Natural killer cell treated with Interleukin-12 subunit alpha and Interleukin-12 subunit beta and Interleukin-15 and Interleukin-18, amount 100 ng/mL, for 72 hours (primary cell): ENCODE measurements around the gene STK32C. TPM values are rescaled to one million over a fixed set of nuclear protein-coding genes. Genes with fewer than 3 reads are reported as not detected.
A peak's percentile ranks its signal among the peaks of the same experiment; 100 is the strongest.
"Not testable (repeated sequence)": the region's sequence is repeated elsewhere in the genome, so short reads cannot be mapped to it uniquely, and the experiment has no call there.

Source experiments
- ATAC-seq, 2 donors: fragments of 150-1000 bp; cut with Tn5 transposase in 1 of 2; sonication (Bioruptor Pico), chemical (Tn5 transposase) in 1 of 2; 2 replicates each; pipeline ENCODE4 v1.10.0; 2021
- DNase-seq: peaks from one replicate; pipeline ENCODE4 v3.0.0; 2022; ENCODE audit warnings: low spot score
- H3K27ac Mint-ChIP-seq, 2 donors: 1 replicate in 1 of 2; 2 replicates in 1 of 2; pipeline ENCODE4 v1.8.0; 2022; ENCODE audit warnings: mixed read lengths in 2 of 2, mild to moderate bottlenecking in 1 of 2, moderate library complexity in 1 of 2
- H3K27me3 Mint-ChIP-seq, 2 donors: 1 replicate in 1 of 2; 2 replicates in 1 of 2; pipeline ENCODE4 v1.8.0; 2022; ENCODE audit warnings: mixed read lengths in 2 of 2
- H3K36me3 Mint-ChIP-seq: one replicate; pipeline ENCODE4 v1.8.0; 2022; ENCODE audit warnings: mixed read lengths
- H3K4me1 Mint-ChIP-seq, 2 donors: 1 replicate in 1 of 2; 2 replicates in 1 of 2; pipeline ENCODE4 v1.8.0; 2022; ENCODE audit warnings: low read depth in 2 of 2, mixed read lengths in 2 of 2, mild to moderate bottlenecking in 1 of 2
- H3K4me3 Mint-ChIP-seq: one replicate; pipeline ENCODE4 v1.8.0; 2022; ENCODE audit warnings: mixed read lengths
- H3K9me3 Mint-ChIP-seq: 2 replicates; pipeline ENCODE4 v1.8.0; 2022; ENCODE audit warnings: mixed read lengths
- total RNA-seq, 2 donors: library from RNA; stranded (reverse); gene quantifications; one replicate each; pipeline ENCODE4 v1.2.3, GENCODE V29; 2022

STK32C gene
- total RNA-seq, 2 donors from 2014 or later = 29.2 to 34.6 TPM

DNA sequence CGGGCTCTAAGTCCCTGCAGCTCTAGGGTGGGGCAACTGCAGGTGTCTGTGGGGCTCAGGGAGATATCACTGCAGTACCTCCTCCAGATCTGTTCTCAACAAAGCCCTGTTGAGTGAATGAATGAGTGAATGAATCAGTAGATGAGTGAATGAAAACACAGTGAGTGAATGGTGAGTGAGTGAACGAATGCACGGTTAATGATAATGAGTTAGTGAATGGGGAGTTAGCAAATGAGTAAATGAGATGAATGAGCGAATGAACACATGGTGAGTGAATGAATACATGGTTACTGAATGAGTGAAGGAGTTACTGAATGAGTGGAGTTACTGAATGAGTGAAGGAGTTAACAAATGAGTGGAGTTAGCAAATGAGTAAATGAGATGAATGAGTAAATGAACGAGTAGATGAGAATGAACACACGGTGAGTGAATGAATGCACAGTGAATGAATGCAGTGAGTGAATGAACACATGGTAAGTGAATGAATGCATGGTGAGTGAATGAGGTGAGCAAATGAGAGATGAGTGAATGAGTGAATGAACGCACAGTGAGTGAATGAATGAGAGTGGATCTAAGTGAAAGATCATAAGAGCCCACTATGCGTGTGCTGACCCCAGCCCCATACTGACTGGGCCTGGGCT, 34.3 kb downstream of the STK32C start:
- Mint-ChIP-seq H3K36me3 (no peaks in the 10 kb centered on the region), H3K9me3 (no peaks in the 10 kb centered on the region), H3K27me3 (no peaks in the 10 kb centered on the region), H3K4me1 (peaks cover 13 to 15% of the 10 kb centered on the region in 2 donors), H3K4me3 (no peak overlapping the region), H3K27ac (no peak overlapping the region)
- no peak for ATAC-seq
- no peak for DNase-seq

DNA sequence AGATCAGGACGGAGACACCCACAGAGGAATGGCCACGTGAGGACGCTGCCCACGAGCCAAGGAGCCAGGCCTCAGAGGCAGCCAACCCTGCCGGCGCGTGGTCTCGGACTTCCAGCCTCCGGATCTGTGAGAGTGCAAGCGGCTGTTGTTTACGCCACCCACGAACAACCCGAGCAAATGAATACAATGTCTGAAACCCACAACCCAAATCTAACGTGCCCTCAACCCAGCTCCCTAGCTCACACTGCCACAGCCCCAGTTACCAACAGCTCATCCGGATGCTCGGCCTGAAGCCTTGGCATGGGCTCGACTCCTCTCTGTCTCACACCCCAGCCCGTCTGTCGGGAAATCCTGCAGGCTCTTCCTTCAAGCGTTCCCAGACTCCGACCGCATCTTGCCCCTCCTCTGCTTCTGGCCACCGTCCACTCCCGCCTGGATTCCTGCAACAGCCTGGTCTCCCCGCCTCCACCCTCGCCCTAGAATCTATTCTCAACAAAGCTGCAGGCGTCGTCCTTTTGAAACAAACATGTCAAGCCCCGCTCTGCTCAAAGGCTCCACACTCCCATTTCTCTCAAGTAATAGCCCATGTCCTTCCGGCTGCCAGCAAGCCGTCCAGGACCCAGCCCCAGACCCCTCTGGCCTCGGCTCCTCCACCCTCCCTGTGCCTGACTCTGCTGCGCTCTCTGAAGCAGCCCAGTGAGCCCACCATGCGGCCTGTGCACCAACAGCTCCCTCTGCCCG, 35.3 kb downstream of the STK32C start:
- H3K36me3 Mint-ChIP-seq = no peaks in the 10 kb centered on the region
- peaks cover 22 to 23% of the 10 kb centered on the region in 2 donors for H3K4me1 Mint-ChIP-seq
- no peak overlapping the region for H3K27ac Mint-ChIP-seq
- no peak overlapping the region for H3K4me3 Mint-ChIP-seq
- no peaks in the 10 kb centered on the region for H3K9me3 Mint-ChIP-seq
- ATAC-seq (peak in 1 of 2 donors; percentile 12), DNase-seq (no peak)
- no peaks in the 10 kb centered on the region for H3K27me3 Mint-ChIP-seq

DNA sequence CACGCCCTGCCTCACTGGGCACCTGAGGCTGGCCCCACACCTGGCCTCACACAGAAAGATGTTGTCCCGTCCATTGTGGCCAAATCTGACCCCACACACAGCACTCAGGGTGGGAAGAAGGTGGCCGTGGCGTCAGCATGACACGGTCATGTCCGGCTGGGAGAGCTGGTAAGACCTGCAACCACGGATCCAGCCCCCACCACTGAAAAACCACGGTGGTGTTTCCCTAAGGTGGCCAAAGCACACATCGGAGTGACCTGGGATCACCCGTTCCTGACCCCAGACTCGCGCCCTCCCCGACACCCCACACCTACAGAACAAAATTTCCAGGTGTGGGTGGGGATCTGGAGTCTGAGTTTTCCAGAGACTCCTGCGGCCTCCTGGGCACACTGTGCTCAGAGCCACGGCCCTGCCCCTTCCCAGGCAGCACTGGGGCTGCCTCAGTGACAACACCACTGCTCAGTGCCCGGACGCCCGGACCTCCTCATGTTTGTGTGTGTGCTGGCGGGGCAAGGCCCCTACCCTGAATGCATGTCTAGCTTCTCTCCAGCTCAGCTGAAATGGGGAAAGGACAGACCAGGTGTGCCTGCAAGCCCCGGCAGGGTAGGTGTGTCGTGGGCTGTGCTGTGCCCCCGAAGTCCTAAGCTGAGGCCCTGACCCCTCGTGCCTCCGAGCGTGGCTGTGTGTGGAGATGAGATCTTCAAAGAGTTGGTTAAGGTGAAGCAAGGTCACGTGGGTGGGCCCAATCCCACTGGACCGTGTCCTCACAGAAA, 36.1 kb downstream of the STK32C start:
- DNase-seq (no peak), ATAC-seq (no peak)
- H3K27me3 Mint-ChIP-seq = no peaks in the 10 kb centered on the region
- H3K4me1 Mint-ChIP-seq = peaks cover 24 to 25% of the 10 kb centered on the region in 2 donors
- H3K27ac Mint-ChIP-seq = no peak overlapping the region
- no peaks in the 10 kb centered on the region for H3K9me3 Mint-ChIP-seq
- H3K36me3 Mint-ChIP-seq = no peaks in the 10 kb centered on the region
- no peak overlapping the region for H3K4me3 Mint-ChIP-seq

DNA sequence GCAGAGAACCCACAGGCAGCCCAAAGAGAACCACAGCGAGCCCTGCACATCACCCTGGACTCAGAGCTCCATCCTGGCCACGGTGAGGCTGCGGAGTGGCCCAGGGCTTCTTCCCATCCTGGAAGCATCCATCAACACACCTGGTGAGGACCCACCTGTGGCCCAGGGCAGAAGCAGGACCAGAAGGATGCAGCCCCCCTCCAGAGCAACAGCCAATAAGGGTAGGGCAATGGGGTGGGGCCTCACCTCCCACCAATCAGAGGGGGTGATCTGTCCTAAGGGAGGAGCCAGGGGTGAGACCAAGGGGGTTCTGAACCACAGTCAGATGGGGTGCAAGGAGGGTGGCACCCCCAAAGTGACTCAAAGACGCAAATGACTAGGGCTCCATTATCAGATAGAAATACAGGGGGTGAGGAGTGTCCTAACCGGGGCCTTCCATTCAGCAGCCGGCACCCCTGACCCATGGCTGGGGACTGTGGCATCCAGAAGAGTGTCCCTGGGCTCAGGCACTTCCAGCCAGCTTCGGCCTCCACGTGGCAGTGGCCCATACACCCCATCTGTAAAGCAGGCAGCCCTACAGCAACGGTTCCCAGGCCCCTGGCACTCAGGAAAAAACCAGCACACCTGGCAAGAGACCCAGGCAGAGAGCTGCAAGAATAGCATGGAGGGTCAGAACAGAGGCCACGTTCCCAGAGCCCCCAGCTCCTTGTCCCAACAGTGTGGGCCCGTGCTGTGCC, 36.9 kb downstream of the STK32C start:
- ATAC-seq = no peak
- peaks cover 25 to 29% of the 10 kb centered on the region in 2 donors for H3K4me1 Mint-ChIP-seq

DNA sequence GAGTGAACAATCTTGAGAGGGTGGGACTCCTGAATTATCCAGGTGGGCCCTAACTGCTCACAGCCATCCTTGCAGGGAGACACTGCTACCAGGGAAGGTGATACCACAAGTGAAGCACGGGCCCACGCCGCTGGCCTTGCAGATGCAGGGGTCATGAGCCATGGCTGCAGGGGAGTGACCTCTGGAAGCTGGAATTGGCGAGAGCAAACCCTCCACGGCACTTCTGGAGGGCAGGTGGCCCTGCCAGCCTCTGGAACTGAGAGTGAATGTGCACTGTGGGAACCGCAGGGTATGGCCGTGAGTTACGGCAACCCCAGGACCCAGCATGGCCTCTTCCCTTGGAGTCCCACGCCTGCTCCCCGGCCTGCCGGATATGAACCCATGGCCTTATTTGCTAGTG, 37.5 kb downstream of the STK32C start:
- Mint-ChIP-seq H3K36me3 (no peaks in the 10 kb centered on the region), H3K4me1 (peaks cover 25 to 31% of the 10 kb centered on the region in 2 donors), H3K4me3 (no peak overlapping the region), H3K27me3 (no peaks in the 10 kb centered on the region), H3K27ac (no peak overlapping the region), H3K9me3 (no peaks in the 10 kb centered on the region)
- no peak for DNase-seq
- ATAC-seq = no peak

More for the DNA sequence above, 36.9 kb downstream of the STK32C start:
- no peaks in the 10 kb centered on the region for H3K36me3 Mint-ChIP-seq
- no peaks in the 10 kb centered on the region for H3K27me3 Mint-ChIP-seq
- H3K4me3 Mint-ChIP-seq = no peak overlapping the region
- no peak overlapping the region for H3K27ac Mint-ChIP-seq
- no peaks in the 10 kb centered on the region for H3K9me3 Mint-ChIP-seq
- DNase-seq = no peak

DNA sequence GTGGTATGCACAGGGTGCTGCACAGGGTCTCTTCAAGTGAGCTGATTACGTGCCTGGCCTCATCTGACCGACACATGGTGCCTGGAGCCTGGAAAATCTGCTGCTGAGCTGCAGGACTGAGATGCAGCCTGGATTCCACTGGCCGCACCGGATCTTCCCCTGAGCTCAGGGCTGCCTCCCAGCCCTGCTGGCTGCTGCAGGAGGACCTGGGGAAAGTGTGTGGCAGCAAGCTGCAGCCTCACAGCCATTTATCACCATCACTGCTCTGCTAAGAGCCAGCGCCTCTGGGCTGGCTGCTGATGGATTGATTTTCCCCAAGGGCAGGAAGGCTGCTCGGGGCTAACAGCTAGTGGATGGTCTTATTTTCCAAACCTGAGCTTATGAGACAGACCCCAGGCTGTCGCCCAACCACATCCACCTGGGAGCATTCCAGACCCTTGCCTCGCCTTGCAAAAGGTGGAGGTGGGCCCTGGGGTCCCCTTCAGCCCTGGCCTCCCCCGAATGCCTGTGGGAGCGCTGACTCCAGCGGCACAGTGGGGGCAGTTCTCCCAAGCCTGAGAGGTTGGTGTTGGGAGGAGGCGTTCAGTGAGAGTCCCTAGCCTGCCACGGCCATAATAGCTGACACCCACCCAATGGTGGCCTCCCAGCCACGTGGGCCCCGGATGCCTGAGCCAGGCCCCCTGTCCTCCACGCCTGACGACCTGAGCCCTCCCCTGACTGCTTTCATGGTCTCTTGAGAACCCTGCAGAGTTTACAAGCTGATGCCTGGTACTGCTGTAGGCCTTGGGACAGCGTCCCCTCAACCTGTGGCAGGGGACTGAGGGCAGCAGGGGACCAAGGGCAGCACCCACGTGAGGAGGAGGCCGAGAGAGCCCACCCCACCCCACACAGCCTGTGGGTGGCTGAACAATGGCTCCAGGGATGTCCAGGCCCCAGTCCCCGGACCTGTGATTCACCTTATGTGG, 38.2 kb downstream of the STK32C start:
- Mint-ChIP-seq H3K27ac (no peak overlapping the region), H3K9me3 (no peaks in the 10 kb centered on the region), H3K27me3 (no peaks in the 10 kb centered on the region), H3K4me3 (no peak overlapping the region), H3K4me1 (peaks cover 25 to 31% of the 10 kb centered on the region in 2 donors), H3K36me3 (no peaks in the 10 kb centered on the region)
- DNase-seq = no peak
- ATAC-seq = no peak

DNA sequence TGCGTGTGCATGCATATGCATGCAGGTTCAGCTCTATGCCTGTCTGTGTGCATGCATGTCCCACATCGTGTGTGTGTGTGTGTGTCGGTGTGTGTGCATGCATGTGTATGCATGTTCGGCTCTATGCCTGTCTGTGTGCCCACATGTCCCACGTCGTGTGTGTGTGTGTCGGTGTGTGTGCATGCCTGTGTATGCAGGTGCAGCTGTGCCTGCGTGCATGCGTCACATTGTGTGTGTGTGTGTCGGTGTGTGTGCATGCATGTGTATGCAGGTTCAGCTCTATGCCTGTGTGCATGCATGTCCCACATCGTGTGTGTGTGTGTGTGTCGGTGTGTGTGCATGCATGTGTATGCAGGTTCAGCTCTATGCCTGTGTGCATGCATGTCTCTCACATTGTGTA, 39.8 kb downstream of the STK32C start:
- not testable (repeated sequence) for H3K9me3 Mint-ChIP-seq, H3K27ac Mint-ChIP-seq, ATAC-seq, H3K27me3 Mint-ChIP-seq, H3K36me3 Mint-ChIP-seq, H3K4me3 Mint-ChIP-seq, DNase-seq
- H3K4me1 Mint-ChIP-seq = peaks cover 21 to 30% of the 10 kb centered on the region in 2 donors

DNA sequence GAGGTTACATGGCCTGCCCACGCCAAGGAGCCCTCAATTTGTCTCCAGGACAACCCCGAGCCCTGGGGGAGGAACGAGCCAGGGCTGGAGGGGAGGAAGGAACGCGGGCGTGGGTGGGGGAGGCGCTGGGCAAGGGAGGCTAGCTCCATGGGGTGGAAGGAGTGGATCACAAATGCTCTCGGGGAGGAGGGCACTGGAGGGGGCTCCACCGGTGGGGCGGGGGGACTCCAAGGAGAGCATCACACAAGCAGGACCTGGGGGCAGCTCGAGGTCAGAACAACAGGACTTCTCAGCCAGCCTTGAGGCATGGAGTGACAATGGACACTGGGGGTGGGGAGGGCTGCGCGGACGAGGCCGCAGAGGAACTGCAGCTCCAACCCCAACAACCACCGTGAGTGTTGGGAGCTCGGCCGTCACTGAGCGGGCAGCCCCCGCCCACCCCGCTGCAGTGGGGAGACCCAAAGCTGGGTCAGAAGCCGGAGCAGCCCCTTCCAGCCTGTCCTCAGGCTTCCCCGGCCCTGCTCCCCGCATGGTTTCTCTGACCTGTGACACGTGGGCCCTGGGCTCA, 41.1 kb downstream of the STK32C start:
- H3K27ac Mint-ChIP-seq = no peak overlapping the region
- H3K27me3 Mint-ChIP-seq = no peaks in the 10 kb centered on the region
- H3K4me1 Mint-ChIP-seq = peaks cover 23 to 27% of the 10 kb centered on the region in 2 donors
- no peaks in the 10 kb centered on the region for H3K9me3 Mint-ChIP-seq
- H3K4me3 Mint-ChIP-seq = no peak overlapping the region
- H3K36me3 Mint-ChIP-seq = no peaks in the 10 kb centered on the region
- no peak for ATAC-seq
- DNase-seq = no peak

DNA sequence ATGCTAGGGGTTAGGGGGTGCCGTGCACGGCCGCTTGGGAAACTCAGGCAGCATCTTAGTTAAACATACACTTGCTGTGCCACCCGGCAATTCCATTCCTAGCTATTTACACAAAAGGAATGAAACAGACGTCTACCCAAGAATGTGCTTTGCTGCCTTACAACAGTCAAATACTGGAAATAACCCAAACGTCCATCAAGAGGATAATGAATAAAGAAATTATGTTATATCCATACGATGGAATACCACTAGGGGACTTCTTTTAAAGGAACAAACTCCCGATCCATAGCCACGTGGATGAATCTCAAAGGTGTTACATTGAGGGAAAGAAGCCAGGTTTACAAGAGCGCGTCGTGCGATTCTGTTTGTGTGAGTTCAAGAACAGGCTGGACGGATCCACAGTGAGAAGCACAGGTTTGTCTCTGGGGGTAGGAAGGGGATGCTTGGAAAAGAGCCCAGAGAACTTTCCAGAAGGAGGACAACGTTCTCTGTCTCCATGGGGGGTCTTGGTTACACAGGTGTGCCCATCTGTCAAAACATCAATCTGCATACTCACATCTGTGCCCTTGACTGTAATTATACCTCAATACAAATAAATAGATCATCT, 41.8 kb downstream of the STK32C start:
- H3K4me1 Mint-ChIP-seq = peaks cover 23 to 30% of the 10 kb centered on the region in 2 donors
- H3K36me3 Mint-ChIP-seq = no peaks in the 10 kb centered on the region
- H3K9me3 Mint-ChIP-seq = no peaks in the 10 kb centered on the region
- DNase-seq (no peak), ATAC-seq (no peak)
- H3K4me3 Mint-ChIP-seq = no peak overlapping the region
- no peak overlapping the region for H3K27ac Mint-ChIP-seq
- H3K27me3 Mint-ChIP-seq = no peaks in the 10 kb centered on the region

DNA sequence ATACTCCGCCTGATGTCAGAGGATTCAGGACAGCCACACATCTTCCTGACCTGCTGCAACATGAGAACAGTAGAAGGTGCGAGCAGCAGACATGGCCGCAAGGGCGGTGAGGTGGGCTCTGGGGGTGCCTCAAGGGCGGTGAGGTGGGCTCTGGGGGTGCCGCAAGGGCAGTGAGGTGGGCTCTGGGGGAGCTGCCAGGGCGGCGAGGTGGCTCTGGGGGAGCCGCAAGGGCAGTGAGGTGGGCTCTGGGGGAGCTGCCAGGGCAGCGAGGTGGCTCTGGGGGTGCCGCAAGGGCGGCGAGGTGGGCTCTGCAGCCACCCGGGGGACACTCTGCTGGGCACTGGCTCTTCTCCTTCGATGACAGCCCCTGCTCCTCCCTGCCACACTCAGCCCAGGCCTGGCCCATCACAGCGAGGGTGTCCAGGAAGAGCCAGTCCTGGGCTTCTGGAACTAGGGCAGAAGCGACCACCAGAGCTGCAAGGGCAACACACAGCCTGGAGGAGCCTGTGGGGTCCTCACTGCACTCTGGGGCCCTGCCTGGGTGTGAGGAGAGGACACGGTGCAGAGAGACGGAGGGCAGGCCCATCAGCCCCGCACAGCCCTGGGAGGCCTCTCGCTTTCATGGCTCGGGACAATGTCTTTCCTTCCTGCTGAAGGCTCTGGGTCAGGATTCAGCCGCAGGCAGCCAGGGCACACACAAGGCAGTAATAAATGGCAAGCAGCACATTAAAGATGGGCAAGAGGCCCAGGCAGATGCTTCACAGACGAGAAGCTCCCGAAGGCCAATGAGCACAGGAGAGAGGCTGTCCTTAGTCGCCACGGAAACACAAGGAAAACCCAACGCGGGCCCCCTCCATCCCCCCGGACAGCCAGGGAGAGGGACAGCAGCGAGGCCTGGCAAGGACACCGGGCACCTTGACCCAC, 42.5 kb downstream of the STK32C start:
- DNase-seq (no peak), ATAC-seq (peak in 1 of 2 donors; percentile 19)
- no peak overlapping the region for H3K4me3 Mint-ChIP-seq
- no peaks in the 10 kb centered on the region for H3K27me3 Mint-ChIP-seq
- H3K36me3 Mint-ChIP-seq = no peaks in the 10 kb centered on the region
- H3K27ac Mint-ChIP-seq = no peak overlapping the region
- H3K9me3 Mint-ChIP-seq = no peaks in the 10 kb centered on the region
- H3K4me1 Mint-ChIP-seq = peaks cover 23 to 30% of the 10 kb centered on the region in 2 donors

DNA sequence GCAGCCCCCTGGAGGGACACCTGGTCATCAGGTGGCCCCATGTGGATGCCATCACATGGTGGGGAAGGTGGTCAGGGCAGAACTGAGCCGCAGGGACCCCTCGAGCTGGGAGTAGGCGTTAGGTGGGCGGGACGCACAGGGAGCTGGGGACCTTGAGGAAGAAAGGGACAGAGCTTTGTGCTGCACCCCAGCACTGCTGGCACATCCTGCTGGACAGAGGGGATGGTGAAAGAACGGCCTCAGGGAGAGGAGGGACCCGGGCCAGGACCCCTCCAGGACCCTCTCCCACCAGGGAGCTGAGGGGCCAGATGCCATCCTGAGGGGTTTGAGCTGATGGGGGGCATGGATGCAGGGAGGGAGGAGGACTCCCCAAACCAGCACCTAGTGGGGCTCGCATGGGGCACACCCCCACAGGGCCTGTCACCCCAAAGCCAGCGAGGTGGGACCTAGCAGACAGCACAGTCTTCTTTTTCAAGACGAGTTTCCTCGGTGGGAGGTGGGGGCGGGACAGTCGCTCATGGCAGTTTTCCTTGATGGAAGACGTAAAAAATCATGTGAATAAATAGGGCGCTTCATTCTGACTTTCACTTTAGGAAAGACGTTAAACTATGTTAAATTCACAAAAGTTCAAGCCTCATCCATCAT, 43.3 kb downstream of the STK32C start:
- H3K36me3 Mint-ChIP-seq = no peaks in the 10 kb centered on the region
- H3K27me3 Mint-ChIP-seq = no peaks in the 10 kb centered on the region
- no peak for DNase-seq
- H3K4me3 Mint-ChIP-seq = no peak overlapping the region
- H3K4me1 Mint-ChIP-seq = peaks cover 23 to 30% of the 10 kb centered on the region in 2 donors
- no peaks in the 10 kb centered on the region for H3K9me3 Mint-ChIP-seq
- peak in 1 of 2 donors; percentile 28 for ATAC-seq
- H3K27ac Mint-ChIP-seq = no peak overlapping the region
